Measurements from ENCODE around the gene PLVAP. TPM values are rescaled to one million over a fixed set of nuclear protein-coding genes. Genes with fewer than 3 reads are reported as not detected.

Gene PLVAP
- total and polyA plus RNA-seq, 9 of the 15 experiments (the other 6 are each of a cell fraction or from before 2014, with no cell fraction given), result 0.09 to 0.84 (median 0.51) TPM; not detected in 4

DNA sequence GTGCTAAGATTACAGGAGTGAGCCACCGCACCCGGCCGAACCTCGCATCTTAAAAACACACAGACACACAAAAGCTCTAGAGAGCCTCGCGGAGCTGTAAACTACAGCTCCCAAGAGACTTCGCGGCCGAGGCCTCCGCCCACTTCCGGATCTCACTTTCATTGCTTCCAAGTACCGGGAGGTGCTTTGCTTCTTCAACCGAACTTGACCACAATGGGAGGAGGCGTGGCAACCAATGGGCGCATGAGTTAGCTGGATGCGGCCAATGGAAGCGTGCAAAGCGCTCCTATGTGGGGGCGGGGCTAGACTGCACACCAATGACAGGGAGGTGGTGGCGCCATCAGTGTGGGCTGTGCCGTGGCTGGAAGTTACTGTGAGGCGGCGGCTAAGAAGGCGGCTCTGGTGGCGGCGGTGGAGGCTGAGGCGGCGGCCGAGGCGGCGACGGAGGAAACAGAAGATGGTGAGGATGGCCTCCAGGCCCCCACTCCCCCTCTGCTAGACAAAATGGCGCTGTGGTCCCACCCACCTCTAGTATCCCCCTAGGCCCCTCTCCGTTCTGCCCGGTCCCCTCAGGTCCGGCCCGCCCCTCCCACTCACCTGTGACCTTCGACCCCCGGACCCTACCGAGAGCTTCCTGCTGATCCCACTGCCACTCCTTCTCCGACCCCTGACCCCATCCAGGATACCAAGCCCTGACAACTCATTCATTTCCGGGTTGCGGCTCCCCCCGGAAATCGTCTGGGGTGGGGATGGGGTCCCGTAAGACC, 67.8 kb downstream of the PLVAP start, which contains the start of gene DDA1 (continued):
- TF ChIP-seq GTF3C2 (IDR thresholded peaks at IDR 0.05; ENCODE audit: borderline replicate concordance, extremely low read depth, insufficient read length) (no peak), MXI1 (IDR thresholded peaks at IDR 0.05; ENCODE audit: low read depth, low read length) (no peak), RREB1 (CRISPR knock-in tag; IDR thresholded peaks at IDR 0.05) (no peak), CGGBP1 (CRISPR knock-in tag; IDR thresholded peaks at IDR 0.05) (no peak)
- TF ChIP-seq, protein P1, sequence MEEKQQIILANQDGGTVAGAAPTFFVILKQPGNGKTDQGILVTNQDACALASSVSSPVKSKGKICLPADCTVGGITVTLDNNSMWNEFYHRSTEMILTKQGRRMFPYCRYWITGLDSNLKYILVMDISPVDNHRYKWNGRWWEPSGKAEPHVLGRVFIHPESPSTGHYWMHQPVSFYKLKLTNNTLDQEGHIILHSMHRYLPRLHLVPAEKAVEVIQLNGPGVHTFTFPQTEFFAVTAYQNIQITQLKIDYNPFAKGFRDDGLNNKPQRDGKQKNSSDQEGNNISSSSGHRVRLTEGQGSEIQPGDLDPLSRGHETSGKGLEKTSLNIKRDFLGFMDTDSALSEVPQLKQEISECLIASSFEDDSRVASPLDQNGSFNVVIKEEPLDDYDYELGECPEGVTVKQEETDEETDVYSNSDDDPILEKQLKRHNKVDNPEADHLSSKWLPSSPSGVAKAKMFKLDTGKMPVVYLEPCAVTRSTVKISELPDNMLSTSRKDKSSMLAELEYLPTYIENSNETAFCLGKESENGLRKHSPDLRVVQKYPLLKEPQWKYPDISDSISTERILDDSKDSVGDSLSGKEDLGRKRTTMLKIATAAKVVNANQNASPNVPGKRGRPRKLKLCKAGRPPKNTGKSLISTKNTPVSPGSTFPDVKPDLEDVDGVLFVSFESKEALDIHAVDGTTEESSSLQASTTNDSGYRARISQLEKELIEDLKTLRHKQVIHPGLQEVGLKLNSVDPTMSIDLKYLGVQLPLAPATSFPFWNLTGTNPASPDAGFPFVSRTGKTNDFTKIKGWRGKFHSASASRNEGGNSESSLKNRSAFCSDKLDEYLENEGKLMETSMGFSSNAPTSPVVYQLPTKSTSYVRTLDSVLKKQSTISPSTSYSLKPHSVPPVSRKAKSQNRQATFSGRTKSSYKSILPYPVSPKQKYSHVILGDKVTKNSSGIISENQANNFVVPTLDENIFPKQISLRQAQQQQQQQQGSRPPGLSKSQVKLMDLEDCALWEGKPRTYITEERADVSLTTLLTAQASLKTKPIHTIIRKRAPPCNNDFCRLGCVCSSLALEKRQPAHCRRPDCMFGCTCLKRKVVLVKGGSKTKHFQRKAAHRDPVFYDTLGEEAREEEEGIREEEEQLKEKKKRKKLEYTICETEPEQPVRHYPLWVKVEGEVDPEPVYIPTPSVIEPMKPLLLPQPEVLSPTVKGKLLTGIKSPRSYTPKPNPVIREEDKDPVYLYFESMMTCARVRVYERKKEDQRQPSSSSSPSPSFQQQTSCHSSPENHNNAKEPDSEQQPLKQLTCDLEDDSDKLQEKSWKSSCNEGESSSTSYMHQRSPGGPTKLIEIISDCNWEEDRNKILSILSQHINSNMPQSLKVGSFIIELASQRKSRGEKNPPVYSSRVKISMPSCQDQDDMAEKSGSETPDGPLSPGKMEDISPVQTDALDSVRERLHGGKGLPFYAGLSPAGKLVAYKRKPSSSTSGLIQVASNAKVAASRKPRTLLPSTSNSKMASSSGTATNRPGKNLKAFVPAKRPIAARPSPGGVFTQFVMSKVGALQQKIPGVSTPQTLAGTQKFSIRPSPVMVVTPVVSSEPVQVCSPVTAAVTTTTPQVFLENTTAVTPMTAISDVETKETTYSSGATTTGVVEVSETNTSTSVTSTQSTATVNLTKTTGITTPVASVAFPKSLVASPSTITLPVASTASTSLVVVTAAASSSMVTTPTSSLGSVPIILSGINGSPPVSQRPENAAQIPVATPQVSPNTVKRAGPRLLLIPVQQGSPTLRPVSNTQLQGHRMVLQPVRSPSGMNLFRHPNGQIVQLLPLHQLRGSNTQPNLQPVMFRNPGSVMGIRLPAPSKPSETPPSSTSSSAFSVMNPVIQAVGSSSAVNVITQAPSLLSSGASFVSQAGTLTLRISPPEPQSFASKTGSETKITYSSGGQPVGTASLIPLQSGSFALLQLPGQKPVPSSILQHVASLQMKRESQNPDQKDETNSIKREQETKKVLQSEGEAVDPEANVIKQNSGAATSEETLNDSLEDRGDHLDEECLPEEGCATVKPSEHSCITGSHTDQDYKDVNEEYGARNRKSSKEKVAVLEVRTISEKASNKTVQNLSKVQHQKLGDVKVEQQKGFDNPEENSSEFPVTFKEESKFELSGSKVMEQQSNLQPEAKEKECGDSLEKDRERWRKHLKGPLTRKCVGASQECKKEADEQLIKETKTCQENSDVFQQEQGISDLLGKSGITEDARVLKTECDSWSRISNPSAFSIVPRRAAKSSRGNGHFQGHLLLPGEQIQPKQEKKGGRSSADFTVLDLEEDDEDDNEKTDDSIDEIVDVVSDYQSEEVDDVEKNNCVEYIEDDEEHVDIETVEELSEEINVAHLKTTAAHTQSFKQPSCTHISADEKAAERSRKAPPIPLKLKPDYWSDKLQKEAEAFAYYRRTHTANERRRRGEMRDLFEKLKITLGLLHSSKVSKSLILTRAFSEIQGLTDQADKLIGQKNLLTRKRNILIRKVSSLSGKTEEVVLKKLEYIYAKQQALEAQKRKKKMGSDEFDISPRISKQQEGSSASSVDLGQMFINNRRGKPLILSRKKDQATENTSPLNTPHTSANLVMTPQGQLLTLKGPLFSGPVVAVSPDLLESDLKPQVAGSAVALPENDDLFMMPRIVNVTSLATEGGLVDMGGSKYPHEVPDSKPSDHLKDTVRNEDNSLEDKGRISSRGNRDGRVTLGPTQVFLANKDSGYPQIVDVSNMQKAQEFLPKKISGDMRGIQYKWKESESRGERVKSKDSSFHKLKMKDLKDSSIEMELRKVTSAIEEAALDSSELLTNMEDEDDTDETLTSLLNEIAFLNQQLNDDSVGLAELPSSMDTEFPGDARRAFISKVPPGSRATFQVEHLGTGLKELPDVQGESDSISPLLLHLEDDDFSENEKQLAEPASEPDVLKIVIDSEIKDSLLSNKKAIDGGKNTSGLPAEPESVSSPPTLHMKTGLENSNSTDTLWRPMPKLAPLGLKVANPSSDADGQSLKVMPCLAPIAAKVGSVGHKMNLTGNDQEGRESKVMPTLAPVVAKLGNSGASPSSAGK (IDR thresholded peaks at IDR 0.05), result no peak

Measured in K562 (cell line).